H54 (cell line): ENCODE results near the gene ZNF474.

Experiments
- DNase-seq: peaks from one replicate; pipeline ENCODE4 v3.0.0; 2011; ENCODE audit warnings: low spot score, mixed read lengths; ENCODE audit not compliant: insufficient read length
- FAIRE-seq: peaks from 3 replicates; lab custom pipeline; 2011; peaks lifted over from hg19 to GRCh38; lab: Jason Lieb, UNC
- POLR2A ChIP-seq: IDR thresholded peaks from 2 replicates; pipeline ENCODE4 v1.6.1; 2011; ENCODE audit warnings: low read depth, mild to moderate bottlenecking, low read length

ZNF474 gene

DNA sequence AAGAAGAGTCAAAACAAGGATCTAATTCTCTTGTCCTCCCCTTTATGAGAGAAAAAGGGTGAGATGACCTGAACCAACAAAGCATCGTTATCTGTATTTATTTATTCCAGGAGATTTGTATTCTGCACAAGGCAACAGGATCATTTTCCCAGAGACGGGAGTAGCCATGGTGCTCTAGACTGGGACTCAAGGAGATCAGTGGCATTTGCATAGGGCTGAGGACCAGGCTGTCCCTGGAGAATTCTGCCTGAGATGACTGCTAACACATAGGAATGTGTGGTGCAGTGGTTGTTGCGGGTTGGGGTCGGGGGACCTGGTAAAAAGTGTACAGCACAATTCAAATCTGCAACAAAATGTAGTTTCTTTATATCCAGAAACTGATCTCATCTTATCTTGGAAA is 22.3 kb upstream of the ZNF474 start:
- FAIRE-seq = no peak
- TF ChIP-seq POLR2A = no peak
- DNase-seq = no peak

DNA sequence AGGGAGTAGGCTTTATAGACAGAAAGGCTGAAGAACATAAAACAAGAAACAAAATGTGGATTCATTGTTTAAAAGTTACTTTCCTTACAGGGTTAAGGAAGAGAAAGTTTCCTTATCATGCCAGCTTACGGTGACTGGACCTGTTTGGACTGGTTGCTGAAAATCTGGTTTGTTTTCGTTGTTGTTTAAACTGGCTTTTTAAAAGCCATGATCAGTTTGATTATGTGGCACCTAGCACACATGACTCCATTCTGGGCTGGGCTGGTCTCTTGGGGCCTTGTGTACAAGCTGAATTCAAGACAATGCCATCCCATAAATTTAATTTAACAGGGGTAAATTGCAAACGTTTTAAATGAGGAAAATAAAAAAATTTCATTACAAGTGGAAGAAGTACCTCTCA is 18.4 kb upstream of the ZNF474 start:
- DNase-seq = no peak
- no peak for TF ChIP-seq POLR2A
- no peak for FAIRE-seq

DNA sequence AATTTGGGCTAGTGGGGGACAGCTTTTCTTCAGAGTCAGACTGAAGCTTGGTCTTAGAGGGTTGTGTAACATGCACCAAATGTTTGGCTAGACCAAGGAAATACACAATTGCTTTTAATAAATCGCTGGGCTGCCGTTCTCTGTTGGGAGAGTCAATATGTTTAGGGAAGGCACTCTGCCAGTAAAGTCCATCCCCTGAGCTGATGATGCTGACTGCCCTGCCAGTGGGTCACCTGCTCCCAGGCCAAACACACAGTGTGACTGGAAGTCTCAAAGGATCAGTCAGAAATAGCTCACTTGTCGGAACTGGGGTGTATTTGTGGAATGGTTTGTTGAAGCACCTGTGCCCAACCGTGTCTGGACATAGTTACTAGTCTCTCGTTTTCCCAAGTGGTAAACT is 17.9 kb upstream of the ZNF474 start:
- DNase-seq (no peak), FAIRE-seq (no peak)
- no peak for TF ChIP-seq POLR2A

DNA sequence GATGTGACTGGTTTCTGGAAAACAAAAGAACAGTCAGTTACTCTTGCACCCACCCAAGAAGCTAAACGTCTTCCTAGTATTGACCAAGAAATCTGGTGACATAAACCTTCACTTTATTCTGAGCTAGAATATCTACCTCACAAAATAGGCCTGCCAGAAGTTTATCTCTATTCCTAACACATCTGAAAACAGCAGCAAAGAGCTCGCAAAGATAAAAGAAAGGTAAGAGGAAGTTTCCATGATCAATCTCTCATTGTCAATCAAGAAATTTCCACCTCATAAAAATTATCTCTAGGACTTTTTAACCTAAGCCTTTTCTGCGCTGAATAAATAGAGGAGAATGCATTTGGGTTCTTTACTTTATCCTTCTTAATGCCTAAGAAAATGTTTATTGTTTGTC is 17.3 kb upstream of the ZNF474 start:
- TF ChIP-seq POLR2A = no peak
- DNase-seq (no peak), FAIRE-seq (no peak)

DNA sequence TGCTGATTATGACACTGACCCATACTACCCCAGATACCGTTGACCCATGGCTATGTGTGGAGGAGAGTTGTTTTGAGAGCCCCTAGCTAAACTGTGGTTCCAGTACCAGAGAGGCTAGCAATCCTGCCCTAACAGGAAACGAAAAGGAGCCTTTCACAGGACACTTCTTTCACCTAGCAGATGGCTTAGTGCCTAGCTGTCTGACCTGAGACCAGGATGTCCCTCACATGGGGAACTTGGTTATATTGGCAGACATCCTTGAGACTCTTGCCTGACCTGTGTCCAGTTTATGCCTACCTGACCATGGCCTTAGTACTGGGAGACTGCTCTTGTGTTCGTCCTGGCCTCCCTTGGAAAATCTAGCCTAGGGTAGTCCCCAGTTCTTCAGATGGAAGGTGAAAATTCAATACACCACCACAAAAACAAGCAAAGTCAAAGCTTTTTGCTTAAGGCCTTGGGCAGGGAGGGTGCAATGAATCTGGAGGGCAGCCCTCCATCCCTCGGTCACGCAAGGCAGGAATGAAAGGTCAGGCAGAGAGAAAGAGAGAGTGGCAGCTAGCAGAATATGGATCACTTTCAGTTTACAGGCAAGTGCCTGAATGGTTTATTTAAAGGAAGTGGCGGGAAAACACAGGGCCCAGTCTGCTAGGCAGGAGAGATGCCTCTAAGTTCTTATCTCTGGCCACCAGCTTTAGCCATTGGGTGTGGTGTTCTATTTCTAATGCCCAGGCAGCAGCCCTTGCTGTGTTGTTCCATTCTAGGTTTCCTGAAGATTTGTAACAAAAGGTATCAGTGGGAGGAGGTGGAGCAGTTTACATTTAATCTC is 16.4 kb upstream of the ZNF474 start:
- no peak for TF ChIP-seq POLR2A

DNA sequence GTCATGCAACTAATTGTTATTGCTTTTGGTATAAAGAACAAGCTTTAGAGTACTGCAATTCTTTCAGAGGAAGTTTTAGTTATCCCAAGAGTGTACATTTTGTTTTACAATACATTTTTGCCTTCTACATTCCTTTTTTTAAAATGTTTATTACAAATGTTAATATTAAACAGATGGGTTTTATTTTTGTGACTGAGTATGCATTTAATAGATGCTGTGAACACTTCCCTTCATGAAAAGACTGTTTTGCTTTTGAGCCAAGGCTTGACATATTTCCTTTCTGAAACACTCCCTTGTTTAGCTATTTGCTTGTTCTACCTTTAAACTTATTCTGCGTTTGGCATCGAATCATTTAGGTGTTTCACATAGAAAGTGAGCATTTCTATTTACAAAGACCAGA is 14.8 kb upstream of the ZNF474 start:
- TF ChIP-seq POLR2A = no peak
- no peak for FAIRE-seq
- no peak for DNase-seq

More for the DNA sequence above, 16.4 kb upstream of the ZNF474 start:
- FAIRE-seq (no peak), DNase-seq (no peak)

DNA sequence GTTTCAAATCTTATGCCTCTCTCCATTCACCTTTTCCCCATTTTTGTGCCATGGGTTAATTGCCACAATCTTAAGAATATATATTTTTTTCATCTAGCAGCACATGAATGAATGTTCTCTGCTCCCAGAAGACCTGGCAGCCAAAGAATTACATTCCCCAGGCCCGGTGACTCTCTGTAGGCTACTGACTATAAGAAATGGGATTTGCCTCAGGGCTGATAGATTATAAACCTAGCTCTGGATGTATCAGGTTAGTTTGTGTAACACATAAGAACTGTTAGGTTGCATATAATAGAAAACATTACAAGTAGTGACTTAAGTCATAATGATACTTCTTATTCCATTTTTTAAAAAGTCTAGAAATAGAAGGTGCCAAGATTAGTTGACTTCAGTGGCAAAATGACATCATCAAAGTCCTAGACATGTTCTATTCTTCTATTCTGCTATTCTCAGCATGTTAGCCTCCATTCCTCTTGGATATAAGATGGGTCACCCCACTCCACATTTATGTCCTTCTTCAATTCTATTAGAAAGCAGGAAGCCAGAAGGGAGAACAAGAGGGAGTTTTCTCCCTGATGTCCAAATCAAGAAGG is 10.9 kb upstream of the ZNF474 start:
- TF ChIP-seq POLR2A = no peak
- FAIRE-seq = no peak
- no peak for DNase-seq

DNA sequence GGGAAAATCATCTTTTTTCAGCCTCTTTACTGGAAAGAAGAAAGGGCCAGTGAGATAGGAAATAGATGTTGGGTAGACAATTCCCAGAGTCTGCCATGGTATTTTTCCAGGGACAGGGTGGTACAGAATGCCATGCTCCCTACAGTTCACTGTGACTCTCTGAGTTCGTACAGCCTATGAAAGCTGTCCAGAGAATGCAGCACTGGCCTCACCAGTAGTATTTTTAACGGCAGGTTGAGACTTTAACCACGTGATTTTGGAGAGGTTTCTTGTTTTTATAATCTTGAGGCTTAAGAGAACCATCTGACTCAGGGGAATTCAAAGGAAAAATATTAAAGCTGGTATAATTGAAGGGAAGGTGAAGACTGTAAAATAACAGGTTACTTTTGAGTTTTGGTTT is 10.1 kb upstream of the ZNF474 start:
- FAIRE-seq (no peak), DNase-seq (no peak)
- no peak for TF ChIP-seq POLR2A

DNA sequence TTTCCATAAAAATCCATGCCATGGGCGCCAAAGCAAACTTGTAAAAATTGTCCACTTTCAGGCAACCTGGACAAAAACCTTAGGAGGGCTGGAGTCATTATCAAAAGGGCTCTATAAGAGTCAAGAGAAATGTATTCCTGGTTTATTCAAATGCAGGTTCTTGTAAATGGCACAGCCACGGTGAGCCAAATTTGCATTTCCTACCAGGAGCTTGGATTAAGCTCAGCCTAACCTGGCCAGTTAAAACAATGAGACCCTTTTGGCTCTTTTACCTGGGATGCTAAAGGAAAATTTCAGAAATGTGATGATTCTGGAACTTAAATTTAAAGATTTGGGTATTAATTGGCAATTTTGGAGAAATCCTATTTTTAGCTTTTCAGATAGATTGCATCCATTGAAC is 8.9 kb upstream of the ZNF474 start:
- DNase-seq (no peak), FAIRE-seq (no peak)
- no peak for TF ChIP-seq POLR2A

DNA sequence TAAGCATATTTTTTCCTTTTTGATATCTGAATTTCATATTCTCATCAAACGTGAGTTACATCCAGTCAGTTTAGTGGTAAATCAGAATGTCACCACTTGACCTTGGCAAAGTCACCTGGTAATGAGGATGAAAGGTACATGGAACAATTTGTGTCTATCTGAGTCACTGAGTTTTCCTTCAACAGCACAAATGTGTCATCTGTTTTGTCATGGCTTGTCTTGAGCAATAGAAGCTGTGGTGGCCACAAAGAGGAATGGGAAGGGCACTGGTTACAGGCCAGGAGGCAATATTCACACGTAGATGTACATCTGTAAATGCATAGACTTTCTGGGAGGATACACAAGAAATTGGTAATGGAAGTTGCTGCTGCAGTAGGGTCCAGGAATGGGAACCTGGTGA is 8.4 kb upstream of the ZNF474 start:
- DNase-seq (no peak), FAIRE-seq (peak; percentile 43)
- no peak for TF ChIP-seq POLR2A

DNA sequence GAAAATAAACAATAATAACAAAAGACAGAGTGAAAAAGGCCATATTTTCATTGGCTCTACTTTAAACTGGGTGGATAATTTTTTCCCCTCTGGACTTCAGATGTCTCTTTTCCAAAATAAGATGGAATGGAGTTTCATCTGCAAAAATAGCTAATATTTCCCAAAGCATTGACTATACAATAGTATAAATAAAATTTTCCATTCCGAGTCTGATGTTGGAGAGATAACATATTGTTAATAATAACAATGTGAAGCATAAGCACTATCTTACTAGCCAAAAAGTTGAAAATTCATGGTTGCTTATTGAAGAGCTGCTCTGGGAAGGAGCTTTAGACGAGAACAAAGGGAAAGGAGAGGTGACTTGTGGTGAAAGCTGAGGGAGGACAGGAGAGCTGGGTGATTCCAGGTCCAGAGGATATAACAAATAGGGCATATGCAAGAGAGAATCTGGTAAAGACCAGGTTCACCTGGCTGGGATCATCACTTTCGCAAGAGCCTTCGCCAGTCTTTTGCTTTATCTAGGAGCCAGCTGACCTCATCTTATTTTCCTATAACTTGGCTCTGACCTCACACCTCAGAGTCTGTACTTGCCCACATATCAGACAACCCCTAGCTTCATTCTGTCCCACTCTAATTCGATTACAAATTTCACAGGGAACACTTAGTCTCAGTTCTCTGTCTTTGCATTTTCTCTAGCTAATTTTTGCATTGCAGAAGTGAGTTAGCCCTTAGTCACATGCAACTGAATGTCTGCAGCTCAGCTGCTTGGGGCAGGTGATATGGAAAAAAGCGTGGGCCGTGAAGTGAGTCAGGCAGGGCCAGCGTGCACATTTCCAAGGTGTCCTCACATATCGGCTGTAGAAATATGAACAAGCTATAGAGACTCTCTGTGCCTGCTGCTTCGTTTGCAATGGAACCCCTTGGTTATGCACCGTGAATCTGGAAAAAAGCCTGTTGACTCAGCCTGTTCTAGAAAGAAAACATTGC is 7.6 kb upstream of the ZNF474 start:
- no peak for TF ChIP-seq POLR2A
- FAIRE-seq (no peak), DNase-seq (no peak)

DNA sequence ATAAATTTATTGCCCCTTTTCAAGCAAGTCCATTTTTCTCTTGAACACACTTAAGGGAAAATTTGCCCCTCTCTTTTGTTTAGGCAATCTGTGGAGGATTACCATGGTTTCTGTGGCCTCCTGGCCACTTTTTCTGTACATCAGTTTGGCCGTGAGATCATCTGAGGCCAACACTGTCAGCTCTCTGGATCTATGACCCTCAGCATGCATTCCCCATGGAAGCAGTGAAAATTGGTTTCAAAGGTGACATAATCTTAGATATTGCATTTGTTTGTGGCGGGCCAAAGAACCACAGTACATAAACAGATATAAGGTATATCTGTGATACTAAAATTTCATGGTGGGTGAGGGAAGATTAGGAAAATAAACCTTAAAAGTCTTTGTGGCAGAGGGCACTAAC is 4.6 kb upstream of the ZNF474 start:
- DNase-seq (no peak), FAIRE-seq (no peak)
- TF ChIP-seq POLR2A = no peak

DNA sequence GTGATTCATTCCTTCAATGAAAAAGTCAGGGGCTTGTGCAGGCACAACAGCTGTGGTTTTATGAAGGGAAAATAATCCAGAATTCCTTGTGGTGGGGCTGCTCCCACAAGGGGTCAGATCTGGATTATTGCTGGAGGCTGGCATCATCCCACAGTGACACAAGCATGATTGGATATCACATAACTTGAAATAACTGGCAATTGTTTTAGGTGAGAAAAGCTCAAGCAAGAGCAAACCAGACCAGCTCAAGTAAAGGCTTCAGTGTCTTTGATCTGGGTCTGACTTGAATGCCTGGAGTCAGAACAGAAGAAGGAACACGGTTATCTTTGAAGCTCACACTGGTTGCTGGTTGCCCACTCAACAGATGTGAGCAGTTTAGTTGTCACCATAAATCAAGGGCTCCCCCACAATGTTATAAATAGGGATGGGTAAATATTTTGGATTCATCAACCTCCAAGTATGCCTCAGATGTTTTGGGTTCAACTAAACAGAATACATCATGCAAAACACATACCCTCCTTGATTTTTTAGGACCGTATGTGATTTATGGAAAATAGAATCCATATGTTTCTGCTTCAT is 3.1 kb upstream of the ZNF474 start:
- DNase-seq = no peak
- FAIRE-seq = no peak
- TF ChIP-seq POLR2A = no peak
